H1 (cell line): Measurements from ENCODE around the gene UTS2R. TPM values are rescaled to one million over a fixed set of nuclear protein-coding genes. Genes with fewer than 3 reads are reported as not detected.

Experiments
- CTCF ChIA-PET: fragments of 300-600 bp; sonication (Branson Sonifier 250); formaldehyde crosslinking; loops from one replicate; lab custom pipeline; 2021; ENCODE audit not compliant: partially characterized antibody; lab: Charles Lee
- POLR2A ChIA-PET: fragments of 300-600 bp; sonication (Branson Sonifier 250); formaldehyde crosslinking; loops from one replicate; lab custom pipeline; 2021; ENCODE audit warnings: inconsistent platforms; ENCODE audit not compliant: partially characterized antibody; lab: Charles Lee
- DNase-seq, 2 experiments: peaks; one replicate each; pipeline versions ENCODE4 v3.0.0 to v3.0.0-alpha.2; 2010 to 2022; ENCODE audit warnings: low spot score in 2 of 2, low read depth in 1 of 2, mixed read lengths in 1 of 2
- FAIRE-seq: peaks from 2 replicates; lab custom pipeline; 2011; peaks lifted over from hg19 to GRCh38; lab: Jason Lieb, UNC
- H2AFZ ChIP-seq: 2 replicates; pipeline ENCODE4 v1.8.1; 2012; ENCODE audit warnings: low read length, inconsistent platforms
- H2AK5ac ChIP-seq: 2 replicates; pipeline ENCODE4 v1.6.1; 2013; ENCODE audit warnings: low read depth, low read length
- H2BK120ac ChIP-seq: replicated peaks from 2 replicates; pipeline ENCODE3; 2013; ENCODE audit warnings: low read depth, low read length, inconsistent platforms
- H2BK12ac ChIP-seq: 2 replicates; pipeline ENCODE4 v1.6.1; 2013; ENCODE audit warnings: low read depth, low read length
- H2BK15ac ChIP-seq: 2 replicates; pipeline ENCODE4 v1.6.1; 2013; ENCODE audit warnings: low read length
- H2BK20ac ChIP-seq: 2 replicates; pipeline ENCODE4 v1.6.1; 2013; ENCODE audit warnings: low read length
- H2BK5ac ChIP-seq: 2 replicates; pipeline ENCODE4 v1.6.1; 2013; ENCODE audit warnings: low read depth, low read length
- H3K14ac ChIP-seq: 2 replicates; pipeline ENCODE4 v1.6.1; 2013; ENCODE audit warnings: inconsistent platforms; ENCODE audit not compliant: insufficient read length
- H3K18ac ChIP-seq: 2 replicates; pipeline ENCODE4 v1.6.1; 2013; ENCODE audit warnings: low read length; ENCODE audit errors: extremely low read depth
- H3K23ac ChIP-seq: 2 replicates; pipeline ENCODE4 v1.6.1; 2013; ENCODE audit warnings: inconsistent platforms; ENCODE audit not compliant: insufficient read length
- H3K23me2 ChIP-seq: 2 replicates; pipeline ENCODE4 v1.6.1; 2013; ENCODE audit warnings: low read depth, low read length
- H3K27ac ChIP-seq: 2 replicates; pipeline ENCODE4 v1.6.1; 2011; ENCODE audit warnings: low read depth, low read length, inconsistent platforms
- H3K27me3 ChIP-seq, 4 experiments: replicated peaks in 1 of 4; 1 replicate in 1 of 4; 2 replicates in 3 of 4; pipeline versions ENCODE4 v1.6.1 to v1.8.1; 2011 to 2013; ENCODE audit warnings: low read length in 3 of 4, mild to moderate bottlenecking in 3 of 4, inconsistent platforms in 2 of 4, mixed read lengths in 2 of 4, moderate library complexity in 1 of 4; ENCODE audit not compliant: control insufficient read depth in 3 of 4, insufficient read depth in 3 of 4; ENCODE audit errors: extremely low read depth in 1 of 4
- H3K36me3 ChIP-seq, 4 experiments: 2 replicates each; pipeline versions ENCODE4 v1.6.1 to v1.8.1; 2011 to 2013; ENCODE audit warnings: mild to moderate bottlenecking in 4 of 4, low read length in 3 of 4, moderate library complexity in 2 of 4, control low read depth in 1 of 4, inconsistent platforms in 1 of 4; ENCODE audit not compliant: insufficient read depth in 4 of 4, control insufficient read depth in 2 of 4
- H3K4ac ChIP-seq: replicated peaks from 2 replicates; pipeline ENCODE3; 2013; ENCODE audit warnings: low read length, low read depth, mixed read lengths, inconsistent platforms; ENCODE audit not compliant: insufficient read length
- H3K4me1 ChIP-seq, 4 experiments: replicated peaks in 1 of 4; 1 replicate in 1 of 4; 2 replicates in 3 of 4; pipeline versions ENCODE4 v1.6.1 to v1.8.1; 2011 to 2013; ENCODE audit warnings: low read length in 3 of 4, inconsistent platforms in 2 of 4, mixed read lengths in 1 of 4; ENCODE audit not compliant: insufficient read depth in 4 of 4, control insufficient read depth in 3 of 4
- H3K4me2 ChIP-seq, 2 experiments: 2 replicates each; pipeline versions ENCODE4 v1.6.1 to v1.8.1; 2011 to 2013; ENCODE audit warnings: low read depth in 2 of 2, low read length in 2 of 2, control low read depth in 1 of 2, inconsistent platforms in 1 of 2, mild to moderate bottlenecking in 1 of 2; ENCODE audit not compliant: insufficient read depth in 1 of 2
- H3K4me3 ChIP-seq, 4 experiments: fragments of 200-600, 300-600 bp in 1 of 4; sonication (generic), shearing (Covaris generic), sonication (Bioruptor Twin) in 1 of 4; 2 replicates each; pipeline versions ENCODE4 v1.5.1 to v1.8.1; 2011 to 2016; ENCODE audit warnings: low read length in 4 of 4, low read depth in 3 of 4, control low read depth in 2 of 4, inconsistent platforms in 2 of 4, mild to moderate bottlenecking in 2 of 4, mixed read lengths in 1 of 4, moderate library complexity in 1 of 4; ENCODE audit not compliant: insufficient read depth in 2 of 4; ENCODE audit errors: extremely low read depth in 1 of 4
- H3K56ac ChIP-seq: replicated peaks from 2 replicates; pipeline ENCODE3; 2013; ENCODE audit warnings: low read depth, mild to moderate bottlenecking, mixed read lengths, low read length, inconsistent platforms; ENCODE audit not compliant: insufficient read length
- H3K79me1 ChIP-seq: 2 replicates; pipeline ENCODE4 v1.6.1; 2013; ENCODE audit warnings: low read depth, low read length, control low read depth
- H3K79me2 ChIP-seq, 2 experiments: 2 replicates each; pipeline versions ENCODE4 v1.6.1 to v1.8.1; 2012 to 2013; ENCODE audit warnings: low read length in 2 of 2, mild to moderate bottlenecking in 2 of 2, inconsistent platforms in 1 of 2; ENCODE audit not compliant: insufficient read depth in 2 of 2, control insufficient read depth in 1 of 2
- H3K9ac ChIP-seq, 4 experiments: replicated peaks in 1 of 4; 1 replicate in 1 of 4; 2 replicates in 3 of 4; pipeline versions ENCODE4 v1.6.1 to v1.8.1; 2011 to 2013; ENCODE audit warnings: low read depth in 3 of 4, low read length in 3 of 4, control low read depth in 2 of 4, mild to moderate bottlenecking in 2 of 4, moderate library complexity in 2 of 4, inconsistent platforms in 1 of 4; ENCODE audit errors: extremely low read depth in 1 of 4
- H3K9me3 ChIP-seq, 2 experiments: 2 replicates each; pipeline versions ENCODE4 v1.6.1 to v1.8.1; 2012 to 2013; ENCODE audit warnings: mild to moderate bottlenecking in 2 of 2, moderate library complexity in 2 of 2, control low read depth in 1 of 2, inconsistent platforms in 1 of 2, low read depth in 1 of 2, low read length in 1 of 2, mixed read lengths in 1 of 2; ENCODE audit not compliant: insufficient read depth in 2 of 2
- H4K20me1 ChIP-seq, 2 experiments: replicated peaks in 1 of 2; 2 replicates each; pipeline versions ENCODE3 to v1.8.1; 2011 to 2013; ENCODE audit warnings: inconsistent platforms in 2 of 2, low read length in 2 of 2, mild to moderate bottlenecking in 1 of 2; ENCODE audit not compliant: insufficient read depth in 2 of 2, control insufficient read depth in 1 of 2
- H4K5ac ChIP-seq: 2 replicates; pipeline ENCODE4 v1.6.1; 2013; ENCODE audit warnings: low read length, low read depth, mixed read lengths, inconsistent platforms; ENCODE audit not compliant: insufficient read length
- H4K8ac ChIP-seq: 2 replicates; pipeline ENCODE4 v1.8.0; 2013; ENCODE audit warnings: mild to moderate bottlenecking, moderate library complexity, low read length, inconsistent platforms; ENCODE audit not compliant: insufficient read depth; ENCODE audit errors: extremely low read depth
- H4K91ac ChIP-seq: replicated peaks from 2 replicates; pipeline ENCODE3; 2013; ENCODE audit warnings: low read length, mixed read lengths, inconsistent platforms; ENCODE audit not compliant: insufficient read length
- GTF2F1 ChIP-seq: IDR thresholded peaks from 2 replicates; pipeline ENCODE4 v1.6.1; 2012; ENCODE audit warnings: low read depth, low read length, improper control_type of control experiment, borderline replicate concordance
- SAP30 ChIP-seq: fragments of 300-600 bp; sonication (generic); IDR thresholded peaks from 2 replicates; pipeline ENCODE4 v1.7.1; 2012; ENCODE audit warnings: low read length, moderate library complexity, mild to moderate bottlenecking, inconsistent platforms; ENCODE audit not compliant: insufficient read depth, insufficient replicate concordance
- WGBS, 2 experiments: shearing (Covaris generic) in 1 of 2; methylation state at CpG; one replicate each; pipeline versions ENCODE4 v1.1.6 to v1.1.7; 2013 to 2015; ENCODE audit warnings: low lambda C conversion rate in 2 of 2, mixed read lengths in 2 of 2, inconsistent platforms in 1 of 2, low coverage in 1 of 2, missing lambda C conversion rate in 1 of 2; ENCODE audit not compliant: insufficient replicate concordance in 2 of 2, insufficient coverage in 1 of 2, insufficient read length in 1 of 2; ENCODE audit errors: extremely low coverage in 1 of 2, missing lambda C conversion rate in 1 of 2; 5-methylcytosine and 5-hydroxymethylcytosine counted together
- polyA plus RNA-seq, 7 experiments: library from polyadenylated mRNA; depleted of rRNA in 3 of 7; stranded (reverse) in 5 of 7; unstranded in 2 of 7; fragments of >200 nt in 5 of 7; fragments of 200-250 nt in 2 of 7; gene quantifications; 1 replicate in 5 of 7; 2 replicates in 1 of 7; 4 replicates in 1 of 7; pipeline versions ENCODE4 v1.2.1 to v1.2.3, GENCODE V29; 2011 to 2013; ENCODE audit warnings: missing spikeins in 2 of 7, mixed read lengths in 2 of 7
- total RNA-seq: library from RNA; stranded (reverse); fragmentation: NEBNext Ultra II Directional; extraction: Animal tissue kit (Norgen Biotek cat#: 25700); gene quantifications from 2 replicates; pipeline ENCODE4 v1.2.1, GENCODE V29; 2021

Gene UTS2R
- total and polyA plus RNA-seq, 2 of the 8 experiments (the other 6 are each of a cell fraction or from before 2014, with no cell fraction given) = 0.27 TPM; not detected in 1

DNA sequence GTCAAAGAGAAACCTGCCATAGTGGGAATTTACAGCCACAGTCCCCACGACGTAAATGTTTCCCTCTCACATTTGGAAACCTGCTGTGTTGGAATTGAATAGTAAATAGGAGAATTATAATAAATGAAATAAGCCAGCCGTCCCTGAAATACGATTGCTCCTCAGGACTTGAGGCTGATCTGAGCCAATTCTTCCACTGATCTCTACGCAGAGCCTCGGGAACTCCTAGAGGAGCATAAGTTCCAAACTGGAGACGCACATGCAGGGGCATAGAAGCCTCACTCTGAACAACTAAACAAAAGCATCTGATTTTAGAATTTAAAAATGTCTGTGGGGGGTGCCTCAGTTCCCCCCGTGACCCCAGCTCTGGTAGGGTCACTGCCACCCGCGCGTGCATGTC lies 22.7 kb upstream of the UTS2R start:
- Histone ChIP-seq H3K23ac (no peak overlapping the region), H3K79me2 (no peaks in the 10 kb centered on the region), H4K91ac (no peak overlapping the region), H3K4me2 (no peak overlapping the region), H2BK5ac (no peak overlapping the region), H3K27me3 (no peaks in the 10 kb centered on the region; a peak in 1 of 7 replicates), H3K9me3 (no peaks in the 10 kb centered on the region), H4K8ac (peak overlapping the region; percentile 65; the same call in 1 of the 2 replicates), H3K4me3 (no peak overlapping the region), H2BK15ac (no peak overlapping the region), H3K56ac (no peak overlapping the region), H2BK20ac (no peak overlapping the region), H3K14ac (no peak overlapping the region), H3K4ac (no peak overlapping the region), H3K23me2 (no peaks in the 10 kb centered on the region), H3K27ac (no peak overlapping the region), H3K4me1 (no peaks in the 10 kb centered on the region; a peak in 1 of 7 replicates), H4K20me1 (no peaks in the 10 kb centered on the region), H2BK12ac (no peak overlapping the region), H3K18ac (no peak overlapping the region), H2AFZ (no peak overlapping the region), H3K9ac (no peak overlapping the region), H3K79me1 (no peaks in the 10 kb centered on the region), H2AK5ac (no peak overlapping the region), H2BK120ac (no peak overlapping the region), H3K36me3 (no peaks in the 10 kb centered on the region), H4K5ac (no peak overlapping the region)
- DNase-seq = no peak
- CTCF ChIA-PET = interaction anchor here (1.3 to 1.8 kb wide), 3 partner anchors 17 to 127 kb away, joined by 3 to 6 read pairs (median 4); no protein-coding TSS in a partner anchor
- FAIRE-seq = no peak
- TF ChIP-seq GTF2F1 = no peak
- no peak for TF ChIP-seq SAP30
- WGBS, 2 experiments = 87% methylated on average over 11 of the region's 11 CpGs; no CpG with 5 or more reads in 1 of the 2 experiments
- POLR2A ChIA-PET = no interaction called here
